ENCODE data around the gene RUVBL1. TPM values are rescaled to one million over a fixed set of nuclear protein-coding genes. Genes with fewer than 3 reads are reported as not detected.

The RUVBL1 gene
- total RNA-seq (2022; extraction: Qiagen RNA extraction), result 92.8 to 106 TPM (median 98.0 TPM) in 5 replicates

DNA sequence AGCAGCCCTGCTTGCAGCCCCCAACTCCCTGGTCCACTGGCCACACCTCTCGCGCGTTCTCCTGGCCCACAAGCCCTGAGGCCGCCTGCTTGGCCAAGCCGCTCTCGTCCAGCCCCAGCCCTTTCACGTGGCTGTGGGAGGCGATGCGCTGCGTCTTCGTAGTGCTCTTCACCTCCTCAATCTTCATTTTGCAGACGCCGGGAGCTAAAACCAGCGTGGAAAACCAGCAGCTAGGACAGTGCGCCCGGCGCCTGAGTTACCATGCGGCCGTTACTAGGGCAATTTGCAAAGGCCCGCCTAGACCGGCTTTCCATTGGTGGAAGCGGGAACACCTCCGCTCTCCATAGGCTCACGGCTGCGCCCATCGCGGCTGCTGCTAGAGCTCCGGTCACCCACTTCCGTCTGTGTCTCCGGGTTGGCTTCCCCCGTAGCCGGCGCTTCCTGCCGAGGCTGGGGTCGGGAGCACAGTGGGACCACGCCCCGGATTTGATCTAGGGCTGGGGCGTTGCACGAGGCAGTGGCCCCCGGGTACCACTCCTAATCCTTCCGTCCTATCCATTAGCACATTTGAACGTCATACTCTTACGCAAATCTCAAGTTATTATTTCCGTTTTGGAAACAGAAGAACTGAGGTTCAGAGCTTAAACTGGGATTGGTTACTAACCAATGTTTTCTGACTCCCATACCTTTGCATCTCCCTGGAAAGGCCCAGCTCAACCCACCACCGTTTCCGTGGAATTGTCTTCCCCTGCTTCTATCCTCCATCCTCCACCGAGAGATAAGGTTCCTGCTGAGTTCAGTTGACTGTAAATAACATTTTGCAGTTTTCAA, at the start of gene RUVBL1:
Gene RUVBL1, minus strand, starts transcription at position 275 of the 831 bp plus-strand sequence. Its CDS starts 88 bp downstream, at position 187.

GRCh38 chr3:128153156-128154041, 29.8 kb upstream of the RUVBL1 start, which contains the start of gene EEFSEC:
TSS of gene EEFSEC (plus strand) at chr3:128153481. CDS start at chr3:128153508, 27 bp downstream.

GRCh38 chr3:128051837-128052594, 71.6 kb downstream of the RUVBL1 start, which contains the start of gene SEC61A1:
TSS of gene SEC61A1 (plus strand) at chr3:128052437. CDS start at chr3:128052553, 116 bp downstream.

Other genes with a start within 250 kb of the RUVBL1 start
- not detected in 5 replicates for gene KBTBD12, start 208.6 kb downstream of the RUVBL1 start, total RNA-seq (2022; extraction: Qiagen RNA extraction)
- 118 to 133 TPM (median 124 TPM) in 5 replicates for gene SEC61A1, start 71.4 kb downstream of the RUVBL1 start, total RNA-seq (2022; extraction: Qiagen RNA extraction)
- 9.5 to 10.6 TPM (median 9.9 TPM) in 5 replicates for gene EEFSEC, start 29.7 kb upstream of the RUVBL1 start, total RNA-seq (2022; extraction: Qiagen RNA extraction)